HG02943 (cell line): Measurements from ENCODE around the gene CA5A.
"Not testable (repeated sequence)": the region's sequence is repeated elsewhere in the genome, so short reads cannot be mapped to it uniquely, and the experiment has no call there.

Experiments used
- ATAC-seq: cut with Tn5 transposase; IDR thresholded peaks from one replicate; pipeline ENCODE4 v1.9.1; 2021; ENCODE audit warnings: mild to moderate bottlenecking, low read depth, moderate library complexity; ENCODE audit not compliant: unreplicated experiment

CA5A gene

GRCh38 chr16:87926246-87927194, 9.8 kb downstream of the CA5A start:
- ATAC-seq = no peak

- no peak for ATAC-seq
Observed at GRCh38 chr16:87924811-87925670, 11.3 kb downstream of the CA5A start.

GRCh38 chr16:87924041-87924810, 12.1 kb downstream of the CA5A start:
- ATAC-seq = no peak

GRCh38 chr16:87922250-87922871, 14.0 kb downstream of the CA5A start:
- no peak for ATAC-seq

- ATAC-seq = no peak
Observed at GRCh38 chr16:87921236-87921773, 15.0 kb downstream of the CA5A start.

- no peak for ATAC-seq
Observed at GRCh38 chr16:87919681-87919994, 16.7 kb downstream of the CA5A start.

GRCh38 chr16:87918866-87919680, 17.3 kb downstream of the CA5A start:
- no peak for ATAC-seq

- no peak for ATAC-seq
Observed at GRCh38 chr16:87918338-87918737, 18.0 kb downstream of the CA5A start.

GRCh38 chr16:87917503-87917902, 18.8 kb downstream of the CA5A start:
- no peak for ATAC-seq

- ATAC-seq = no peak
Observed at GRCh38 chr16:87914812-87915211, 21.5 kb downstream of the CA5A start.

- not testable (repeated sequence) for ATAC-seq
Observed at GRCh38 chr16:87914021-87914725, 22.2 kb downstream of the CA5A start.

- not testable (repeated sequence) for ATAC-seq
Observed at GRCh38 chr16:87912691-87913090, 23.6 kb downstream of the CA5A start.

GRCh38 chr16:87911106-87911763, 25.1 kb downstream of the CA5A start:
- not testable (repeated sequence) for ATAC-seq

GRCh38 chr16:87909203-87909935, 27.0 kb downstream of the CA5A start:
- peak; percentile 67 for ATAC-seq

GRCh38 chr16:87908101-87908500, 28.2 kb downstream of the CA5A start:
- not testable (repeated sequence) for ATAC-seq

GRCh38 chr16:87905521-87905920, 30.8 kb downstream of the CA5A start:
- not testable (repeated sequence) for ATAC-seq

- ATAC-seq = not testable (repeated sequence)
Observed at GRCh38 chr16:87904963-87905362, 31.4 kb downstream of the CA5A start.
